GM19328 (cell line): ENCODE results near the gene ADAM15.

Source experiments
- ATAC-seq: cut with Tn5 transposase; IDR thresholded peaks from one replicate; pipeline ENCODE4 v1.9.1; 2021; ENCODE audit warnings: mild to moderate bottlenecking, moderate library complexity; ENCODE audit not compliant: unreplicated experiment

The ADAM15 gene

DNA sequence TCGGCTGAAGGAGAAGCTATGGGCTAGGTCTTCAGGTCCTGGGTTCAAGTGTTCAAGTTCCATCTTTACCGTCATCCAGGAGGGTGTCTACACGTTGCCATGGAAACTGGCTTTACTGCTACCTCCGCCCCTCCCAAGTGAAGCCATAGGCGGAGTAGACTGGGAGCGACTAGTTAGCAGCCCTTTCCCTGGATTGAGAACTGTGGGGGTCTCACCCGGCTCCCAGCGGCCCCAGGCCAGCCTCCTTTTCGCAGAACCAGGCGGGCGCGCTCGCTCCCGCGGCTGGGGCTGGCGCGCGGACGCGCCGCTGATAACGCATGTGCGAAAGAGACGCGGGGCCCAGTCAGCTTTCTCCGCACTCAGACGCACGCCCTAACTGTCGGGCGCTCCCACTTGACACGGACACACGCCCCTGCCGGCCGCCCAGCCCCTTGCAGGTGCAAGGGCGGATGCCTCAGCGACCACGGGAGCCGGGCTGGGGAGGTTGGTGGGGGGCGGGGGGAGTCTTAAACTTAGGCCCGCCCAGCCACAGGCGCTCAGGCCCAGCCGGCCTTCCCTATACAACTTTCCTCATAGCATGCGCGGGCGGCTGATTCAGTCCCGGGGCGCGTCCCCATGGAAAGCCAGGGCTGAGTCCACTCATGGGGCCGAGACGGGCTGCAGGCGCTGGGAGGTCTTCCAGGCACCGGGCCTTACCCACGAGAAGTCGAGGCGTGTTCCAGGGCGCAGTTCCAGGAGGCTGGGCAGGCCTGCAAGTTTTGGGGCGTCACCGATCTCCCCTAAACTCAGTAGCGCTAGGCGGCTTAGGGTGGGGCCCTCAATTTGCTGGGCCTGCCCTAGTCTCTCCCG, 19.8 kb downstream of the ADAM15 start:
- no peak for ATAC-seq

DNA sequence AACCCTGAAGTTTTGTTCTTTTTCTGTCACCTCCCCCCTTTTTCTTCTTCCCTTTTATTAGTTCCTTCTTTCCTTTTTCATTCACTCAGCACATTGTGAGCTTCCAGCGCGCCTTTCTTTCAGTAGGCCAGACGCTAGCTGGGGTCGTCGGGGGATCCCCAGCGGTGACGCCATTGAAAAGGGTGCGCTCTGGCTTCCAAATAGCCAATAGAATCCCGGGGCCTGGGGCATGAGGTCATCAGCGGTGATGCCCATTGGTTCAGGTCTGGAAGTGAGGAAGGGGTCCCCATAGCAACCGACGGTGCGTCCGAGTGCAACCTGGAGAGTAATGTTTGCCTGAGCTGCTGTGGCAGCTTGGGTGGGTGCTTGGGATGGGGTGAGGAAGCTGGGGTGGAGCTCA, 20.6 kb downstream of the ADAM15 start:
- no peak for ATAC-seq

DNA sequence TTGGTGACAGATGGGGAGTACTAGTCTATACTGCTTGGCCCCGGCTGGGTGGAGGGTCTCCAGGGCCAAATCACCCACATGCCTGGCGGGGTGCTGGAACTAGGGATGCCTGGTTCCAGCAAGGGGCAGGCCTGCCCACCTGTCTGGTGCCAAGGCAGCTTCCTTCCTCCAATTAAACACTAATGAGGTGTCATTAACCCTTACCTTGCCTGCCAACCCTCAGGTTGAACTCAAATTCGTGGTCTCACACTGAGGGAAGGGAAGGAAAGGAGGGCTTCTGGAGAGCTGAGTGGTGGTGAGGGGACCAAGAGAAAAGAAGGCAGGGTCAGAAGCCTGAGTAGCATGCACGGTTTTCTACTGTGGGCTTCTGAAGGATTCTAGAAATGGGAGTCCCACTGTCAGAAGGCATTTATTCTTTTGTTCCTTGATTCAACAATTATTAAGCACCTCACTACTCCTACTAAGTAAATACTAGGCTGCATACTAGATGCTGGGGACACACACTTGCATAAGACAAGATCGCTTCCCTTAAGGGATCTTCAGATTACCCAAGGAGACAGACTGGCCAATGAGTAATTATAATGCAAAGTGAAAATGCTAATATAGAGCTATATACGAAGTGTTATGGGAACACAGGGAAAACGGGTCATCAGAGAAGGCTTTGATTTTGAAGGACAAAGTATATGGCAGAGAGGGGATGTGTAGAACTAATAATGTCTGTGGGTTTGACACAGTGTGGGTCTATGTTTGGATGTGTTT, 21.6 kb downstream of the ADAM15 start:
- no peak for ATAC-seq

DNA sequence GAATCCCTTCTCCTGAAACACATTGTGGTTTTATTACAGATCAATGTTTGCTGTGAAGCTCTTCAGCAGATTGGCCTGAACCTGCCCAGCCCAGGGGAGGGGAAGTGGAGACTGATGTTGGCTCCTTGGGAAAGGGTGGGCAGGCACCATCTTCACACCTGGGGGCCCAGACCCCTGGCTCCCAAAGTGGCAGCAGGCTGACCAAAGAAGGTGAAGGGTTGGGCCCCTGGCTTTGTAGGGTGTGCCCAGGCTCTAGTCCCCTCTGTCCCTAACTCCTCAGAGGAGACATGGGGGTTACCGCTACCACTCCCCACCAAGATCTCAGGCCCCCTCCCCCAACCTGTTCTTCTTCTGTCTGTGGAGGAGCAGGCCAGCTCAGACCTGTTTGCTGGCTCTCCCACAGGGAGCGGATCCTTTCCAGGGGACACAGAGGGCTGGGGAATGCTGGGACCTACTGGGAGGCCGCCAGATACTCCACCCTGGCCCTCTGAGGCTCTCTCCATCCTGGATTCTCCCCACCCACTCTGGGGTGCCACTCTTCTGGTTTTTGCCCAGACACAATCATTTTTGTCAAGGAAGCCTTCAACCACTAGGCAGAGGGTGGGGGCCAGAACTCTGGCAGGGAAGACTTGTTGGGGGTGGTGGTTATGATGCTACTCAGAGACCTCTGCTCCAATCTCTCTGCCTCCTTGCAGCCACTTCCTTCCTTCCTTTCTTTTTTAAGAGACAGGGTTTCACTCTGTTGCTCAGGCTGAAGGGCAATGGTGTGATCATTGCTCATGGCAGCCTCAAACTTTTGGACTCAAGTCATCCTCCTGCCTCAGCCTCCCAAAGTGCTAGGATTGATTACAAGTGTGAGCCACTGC, 22.5 kb downstream of the ADAM15 start:
- ATAC-seq, result no peak

DNA sequence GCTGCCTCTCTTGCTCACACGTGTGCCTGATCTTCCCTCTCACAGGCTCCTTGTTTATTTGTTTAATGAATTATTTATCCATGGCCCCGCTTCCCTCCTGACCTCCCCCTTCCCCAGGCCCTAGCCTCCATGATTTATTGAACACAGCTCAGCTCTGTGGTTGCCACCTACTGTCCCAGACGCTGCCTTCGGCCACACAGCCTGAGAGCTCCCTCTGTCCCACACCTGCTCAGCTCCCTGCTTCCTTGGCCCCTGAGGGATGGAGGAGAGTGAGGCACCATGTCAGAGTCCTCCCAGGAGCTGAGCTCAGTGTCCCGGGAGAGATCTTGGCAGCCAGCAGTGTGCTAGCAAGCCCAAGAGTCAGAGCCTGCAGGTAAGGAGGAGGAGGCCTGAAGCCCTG, 24.4 kb downstream of the ADAM15 start:
- ATAC-seq, result no peak

DNA sequence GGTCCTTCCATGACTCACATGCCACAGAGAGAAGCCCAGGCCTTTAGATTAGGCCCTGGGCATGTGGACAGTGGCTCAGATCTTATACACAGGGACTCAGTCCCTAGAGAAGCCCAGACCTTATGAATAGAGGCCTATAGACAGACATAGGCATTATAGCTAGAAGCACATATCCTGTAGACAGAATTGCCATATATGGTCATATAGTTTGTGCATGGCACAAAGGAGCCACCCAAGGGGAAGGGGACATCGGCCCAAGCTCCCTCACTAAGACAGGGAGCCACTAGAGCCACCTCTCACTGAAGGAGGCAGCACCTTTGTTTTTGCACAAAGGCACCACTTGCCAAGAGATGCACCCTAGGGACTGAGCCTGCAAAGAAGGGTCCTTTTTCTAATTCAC, 25.3 kb downstream of the ADAM15 start:
- ATAC-seq, result no peak

DNA sequence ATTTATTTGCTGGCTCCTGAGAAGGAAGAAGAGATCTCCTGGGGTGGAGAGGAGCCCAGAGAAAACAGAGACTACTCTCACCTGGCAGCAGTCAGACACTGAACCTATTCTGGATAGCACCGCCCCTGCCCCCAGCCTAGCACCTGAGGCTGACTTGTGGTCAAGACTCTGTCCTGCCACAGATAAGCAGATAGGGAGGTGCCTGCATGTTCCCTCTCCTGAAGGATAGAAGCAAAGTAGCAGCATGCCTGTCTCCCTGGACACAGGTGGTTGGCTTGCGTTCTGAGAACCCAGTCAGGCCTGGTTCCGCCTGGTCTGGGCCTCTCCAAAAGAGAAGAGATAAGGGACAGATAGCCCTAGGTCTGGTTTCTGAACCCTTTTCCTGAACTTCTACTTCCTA, 26.2 kb downstream of the ADAM15 start:
- no peak for ATAC-seq

DNA sequence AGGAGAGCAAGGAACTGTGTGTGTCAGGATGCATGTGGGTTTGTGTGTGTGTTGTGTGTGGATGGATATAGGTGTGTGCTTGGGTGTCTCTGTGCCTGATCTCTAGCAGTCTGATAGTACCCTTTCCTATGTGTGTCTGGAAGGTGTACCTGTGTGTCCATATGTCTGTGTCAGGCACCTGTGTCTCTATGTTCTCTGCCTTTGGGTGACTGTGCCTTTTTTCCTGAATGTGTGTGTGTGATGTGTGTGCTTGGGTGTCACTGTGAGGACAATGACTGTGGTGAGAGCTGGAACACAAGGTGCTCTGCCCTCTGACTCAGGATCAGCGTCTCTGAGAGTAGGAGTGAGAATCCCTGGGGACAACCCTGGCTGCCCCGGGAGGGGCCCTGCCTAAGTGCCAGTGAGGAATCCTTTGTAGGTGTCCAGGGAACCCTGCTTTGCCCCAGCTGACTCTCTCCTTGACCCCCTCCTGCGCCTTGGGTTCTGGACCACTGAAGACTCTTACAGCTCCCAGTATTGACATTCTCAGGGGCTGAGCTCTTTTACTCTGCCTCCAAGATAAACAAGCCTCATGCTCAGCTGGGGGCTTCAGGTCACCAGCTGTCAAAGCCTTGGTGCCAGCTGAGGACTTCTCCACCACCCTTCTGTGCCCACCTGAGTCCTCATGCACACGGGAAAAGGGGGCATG, 26.8 kb downstream of the ADAM15 start:
- ATAC-seq, result no peak

DNA sequence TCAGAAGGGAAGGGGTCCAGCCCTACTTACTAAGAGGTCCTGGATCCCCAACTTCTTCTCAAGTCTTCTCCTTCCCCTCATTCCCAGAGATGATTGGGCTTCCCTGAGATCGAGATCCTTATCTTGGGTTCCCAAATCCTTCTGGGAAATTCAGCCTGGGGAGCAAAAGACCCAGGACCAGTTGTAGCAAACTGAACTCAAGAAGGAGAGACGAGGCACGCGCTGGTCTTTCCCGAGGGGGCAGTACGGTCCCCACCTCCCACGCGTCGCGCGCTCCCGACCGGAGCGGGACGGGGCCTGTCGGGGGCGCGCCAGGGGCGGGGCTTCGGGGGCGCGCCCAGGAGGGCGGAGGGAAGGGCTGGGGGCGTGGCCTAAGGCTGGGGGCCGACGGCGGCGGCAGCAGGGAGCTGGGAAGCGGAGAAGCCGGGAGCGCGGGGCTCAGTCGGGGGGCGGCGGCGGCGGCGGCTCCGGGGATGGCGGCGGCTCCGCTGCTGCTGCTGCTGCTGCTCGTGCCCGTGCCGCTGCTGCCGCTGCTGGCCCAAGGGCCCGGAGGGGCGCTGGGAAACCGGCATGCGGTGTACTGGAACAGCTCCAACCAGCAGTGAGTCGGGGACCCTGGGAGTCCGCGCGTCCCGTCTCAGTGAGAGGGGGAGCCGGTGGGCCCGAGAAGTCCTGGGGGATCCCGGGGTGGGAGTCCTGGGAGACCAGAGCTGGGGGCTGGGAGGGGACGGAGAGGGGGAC, 27.5 kb downstream of the ADAM15 start, which contains the start of gene EFNA3:
Gene EFNA3, plus strand, starts transcription at position 369 of the 741 bp plus-strand sequence. Its CDS starts 105 bp downstream, at position 474.
- no peak for ATAC-seq

DNA sequence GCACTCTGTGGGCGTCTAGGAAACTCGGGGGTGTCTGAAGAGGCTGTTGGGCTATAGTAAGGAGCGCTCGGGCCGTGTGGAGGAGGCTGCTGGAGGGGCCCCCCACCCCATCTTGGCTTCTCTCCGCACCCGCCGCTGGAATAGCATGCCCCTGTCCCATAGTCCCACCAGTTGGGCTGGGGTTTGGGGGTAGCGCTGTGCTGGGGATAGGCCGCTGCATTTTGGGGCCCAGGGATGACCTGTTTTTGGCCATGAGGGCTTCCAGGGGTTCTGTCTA, 28.0 kb downstream of the ADAM15 start:
- no peak for ATAC-seq

DNA sequence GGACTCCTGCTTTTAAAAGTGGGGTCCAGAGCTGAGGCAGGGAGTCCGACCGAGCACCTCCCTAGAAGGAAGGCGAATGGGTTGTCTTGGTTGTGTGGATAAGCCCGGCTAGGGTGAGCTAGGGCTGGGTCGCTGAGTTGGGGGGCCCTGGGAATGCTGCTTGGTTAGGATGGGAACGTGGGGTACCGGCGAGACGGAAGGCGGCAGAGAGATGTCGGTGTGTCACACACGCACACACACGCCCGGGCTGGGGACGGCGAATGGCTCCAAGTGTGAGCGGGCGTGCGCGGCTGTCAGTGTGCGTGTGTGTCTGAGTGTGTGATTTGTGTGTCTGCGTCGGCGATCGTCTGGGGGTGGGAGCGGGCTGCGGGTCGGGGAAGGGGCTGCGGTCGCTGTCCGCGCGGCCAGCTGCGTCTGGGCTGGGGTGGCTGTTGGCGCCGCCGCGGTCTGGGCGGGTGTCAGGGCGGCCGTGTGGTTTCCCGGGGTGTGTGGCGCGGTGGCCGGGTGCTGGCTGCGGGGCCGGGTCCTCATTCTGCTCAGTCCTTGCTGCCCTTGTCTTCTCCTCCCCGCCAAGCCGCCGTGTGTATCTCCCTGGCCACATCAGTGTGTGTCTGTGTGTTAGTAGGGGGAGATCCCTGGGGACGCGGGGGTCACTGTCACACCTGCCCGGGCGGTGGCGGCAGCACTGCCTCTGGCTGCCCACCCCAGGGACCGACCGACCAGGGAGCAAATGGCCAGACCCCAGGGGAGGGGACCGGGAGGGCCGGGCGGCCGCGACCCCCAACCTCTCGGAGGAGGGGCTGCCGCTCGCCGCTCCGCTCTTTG, 28.6 kb downstream of the ADAM15 start:
- ATAC-seq, result no peak

DNA sequence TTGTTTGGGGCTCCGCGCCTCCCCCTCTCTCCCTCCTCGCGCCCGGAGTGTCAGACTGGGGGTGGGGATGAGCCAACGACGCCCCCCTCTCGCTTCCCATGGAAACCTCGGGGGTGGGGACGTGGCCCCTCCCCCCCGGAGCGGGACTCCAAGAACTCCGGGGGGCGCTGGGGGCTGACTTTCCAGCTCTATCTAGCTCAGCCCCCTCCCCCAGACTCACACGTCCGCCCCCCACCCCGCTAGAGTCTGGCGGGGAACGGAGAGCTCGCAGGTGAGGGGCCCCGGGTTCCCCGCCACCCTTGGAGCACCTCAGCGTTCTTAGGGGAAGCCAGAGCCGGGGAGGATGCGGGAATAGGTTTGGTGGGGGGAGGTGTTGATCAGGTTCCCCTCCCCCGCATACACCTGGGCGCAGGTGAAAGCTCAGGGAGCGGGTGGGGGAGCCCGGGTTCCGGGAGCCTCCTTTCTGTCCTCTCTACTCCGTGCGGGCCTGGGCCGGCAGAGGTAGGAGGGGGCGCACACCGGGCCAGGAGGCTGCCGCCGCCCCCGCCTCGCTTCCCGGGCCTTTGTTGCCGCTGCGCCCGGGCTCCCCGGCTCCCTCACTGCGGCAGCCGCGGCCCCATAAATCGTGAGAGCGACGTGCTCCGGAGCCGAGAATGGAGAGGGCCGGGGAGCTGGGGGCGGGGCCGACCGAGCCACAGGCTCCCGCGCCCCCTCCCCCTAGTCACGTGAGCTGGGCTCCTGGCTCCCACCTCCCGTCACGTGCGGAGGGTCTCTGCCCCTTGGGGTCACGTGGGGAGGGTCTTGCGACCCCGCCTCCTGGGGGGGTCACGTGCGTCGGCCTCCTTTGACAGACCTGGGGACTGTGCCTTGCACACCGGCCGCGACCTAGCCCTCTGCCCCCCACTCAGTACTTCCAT, 29.5 kb downstream of the ADAM15 start:
- no peak for ATAC-seq

DNA sequence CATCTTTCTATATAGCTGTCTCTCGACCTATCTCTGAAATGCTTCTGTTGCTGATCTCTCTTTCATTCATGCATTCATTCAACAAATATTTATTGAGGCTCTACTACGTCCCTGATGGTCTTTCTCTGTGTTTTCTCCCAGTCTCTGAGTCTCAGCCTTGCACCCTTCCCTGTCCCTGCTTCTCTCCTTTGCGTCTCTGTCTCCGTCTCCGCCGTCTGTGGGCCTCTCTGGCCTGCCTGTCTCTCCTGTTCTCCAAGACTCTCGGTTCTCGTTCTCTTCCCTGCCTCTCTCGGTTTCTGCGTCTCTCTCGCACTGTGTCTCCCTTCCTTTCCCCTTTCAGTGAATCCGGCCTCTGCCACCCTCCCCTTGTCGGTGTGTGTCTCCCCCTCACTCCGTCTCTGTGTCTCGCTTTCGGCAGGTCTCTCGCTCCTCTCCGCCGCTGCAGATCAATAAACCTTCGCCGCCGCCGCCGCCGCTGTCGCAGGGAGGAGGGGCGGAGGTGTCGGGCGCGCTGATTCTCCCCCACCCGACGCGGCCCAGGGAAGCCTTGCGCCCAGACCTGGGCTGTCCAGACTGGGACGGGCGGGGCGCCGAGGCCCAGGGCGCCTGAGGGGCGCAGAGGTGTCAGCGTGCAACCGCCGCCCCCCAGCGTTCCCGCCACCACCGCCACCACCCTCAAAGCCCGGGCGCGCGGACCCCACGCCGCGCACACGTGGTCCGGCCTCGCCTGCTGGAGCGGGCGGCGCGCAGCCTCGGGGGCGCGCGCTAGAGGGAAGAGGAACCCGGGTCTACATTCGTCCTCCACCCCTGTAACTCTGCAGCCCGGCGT, 30.6 kb downstream of the ADAM15 start:
- no peak for ATAC-seq

DNA sequence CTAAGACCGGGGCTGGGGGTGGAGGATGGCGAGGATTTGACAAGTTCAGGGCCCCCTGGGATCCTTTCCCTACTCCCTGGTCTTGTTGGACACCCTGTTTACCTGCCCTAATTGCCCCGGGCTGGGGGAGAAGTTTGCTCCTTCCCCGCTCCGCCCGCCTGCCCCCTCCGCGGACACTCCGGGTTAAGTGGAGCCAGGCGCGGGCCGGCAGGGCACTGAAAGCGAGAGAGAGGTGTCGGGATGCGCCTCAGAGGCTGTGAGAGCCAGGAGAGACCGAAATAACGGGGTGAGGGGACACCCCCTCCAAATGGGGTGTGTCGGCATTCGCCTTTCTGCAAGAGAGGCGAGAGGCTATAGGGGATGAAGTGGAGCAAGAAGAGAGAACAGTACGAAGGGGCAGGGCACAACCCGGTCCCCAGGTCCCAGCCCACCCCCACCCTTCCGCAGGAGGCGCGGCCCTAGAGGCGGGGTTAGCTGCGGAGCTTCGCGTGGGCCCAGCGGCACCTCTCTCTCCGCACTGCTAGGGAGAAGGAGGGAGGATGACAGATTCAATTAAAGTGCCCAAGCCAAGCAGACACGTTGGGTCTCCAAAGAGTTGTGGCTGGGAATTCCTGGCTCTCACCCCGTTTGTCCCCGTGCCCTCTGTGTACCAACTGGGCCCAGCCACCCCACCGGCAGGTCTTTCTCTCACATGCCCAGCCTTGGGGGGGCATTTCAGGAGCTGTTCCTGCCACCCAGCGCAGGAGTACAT, 31.4 kb downstream of the ADAM15 start:
- no peak for ATAC-seq

DNA sequence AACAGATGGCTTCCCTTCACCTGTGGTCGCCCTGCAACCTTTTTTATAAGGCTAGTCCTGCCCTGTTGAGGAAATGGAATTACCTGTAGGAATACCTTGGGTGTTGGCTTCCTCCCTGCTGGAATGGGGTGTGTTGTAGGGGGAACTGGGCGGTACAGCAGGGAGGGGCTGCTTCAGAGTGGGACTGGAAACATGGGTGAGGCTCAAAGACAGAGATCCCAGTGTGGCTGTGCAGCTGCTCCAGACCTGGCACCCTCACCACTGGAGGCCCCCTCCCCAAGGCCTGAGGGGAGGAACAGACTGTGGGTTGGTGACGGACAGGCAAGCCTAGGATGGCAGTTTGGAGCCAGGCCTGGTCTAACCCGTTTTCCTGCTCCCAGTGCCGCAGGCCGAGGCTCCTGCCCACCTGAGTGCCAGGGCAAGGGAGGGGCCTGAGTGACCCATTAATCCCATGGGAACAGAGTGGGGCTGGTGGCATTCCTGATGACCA, 32.0 kb downstream of the ADAM15 start:
- no peak for ATAC-seq

DNA sequence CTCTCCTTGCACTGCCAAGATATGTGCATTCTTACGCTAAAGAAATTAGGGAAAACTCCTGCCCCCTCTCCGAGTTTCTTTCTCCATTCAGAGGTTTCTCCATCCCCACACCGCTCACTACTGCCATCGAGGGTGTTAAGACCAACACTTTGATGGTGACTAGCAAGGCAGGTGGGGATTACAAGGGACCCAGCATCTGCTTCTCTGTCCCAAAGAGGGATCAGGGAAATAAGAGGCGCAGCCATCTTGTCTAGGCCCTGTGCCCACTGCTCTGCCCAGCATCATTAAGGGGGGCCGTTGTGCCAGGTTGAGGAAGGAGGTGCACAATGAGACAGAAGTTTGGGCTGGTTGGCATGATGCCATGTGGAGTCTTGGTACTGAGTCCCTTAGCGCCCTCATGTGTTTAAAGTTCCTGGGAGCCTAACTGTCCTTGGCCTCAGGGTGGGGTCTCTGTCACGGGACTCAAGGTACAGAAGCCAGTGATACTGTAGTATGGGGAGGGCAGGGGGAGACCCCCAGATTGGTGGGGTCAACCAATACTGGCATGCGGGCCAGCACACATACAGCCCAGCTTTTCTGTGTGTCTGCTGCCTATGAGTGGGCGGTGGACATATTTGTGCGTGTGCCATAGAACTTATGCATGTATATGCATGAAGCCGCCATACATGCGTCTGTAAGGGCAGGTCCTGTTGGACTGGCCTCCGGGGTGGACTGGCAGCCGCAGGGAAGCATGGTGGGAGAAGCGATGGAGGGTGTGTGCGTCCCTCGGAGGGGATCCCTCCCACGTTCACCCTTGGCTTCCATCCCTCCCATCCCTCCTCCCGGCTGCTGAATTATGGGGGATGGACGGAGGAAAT, 33.0 kb downstream of the ADAM15 start:
- no peak for ATAC-seq
